Activated CD4-positive, alpha-beta T cell treated with anti-CD3 and anti-CD28 coated beads for 1 hour (primary cell): ENCODE measurements around the gene FAM228A.

Experiments
- DNase-seq: peaks from one replicate; pipeline ENCODE4 v3.0.0-alpha.2; 2020

FAM228A gene

DNA sequence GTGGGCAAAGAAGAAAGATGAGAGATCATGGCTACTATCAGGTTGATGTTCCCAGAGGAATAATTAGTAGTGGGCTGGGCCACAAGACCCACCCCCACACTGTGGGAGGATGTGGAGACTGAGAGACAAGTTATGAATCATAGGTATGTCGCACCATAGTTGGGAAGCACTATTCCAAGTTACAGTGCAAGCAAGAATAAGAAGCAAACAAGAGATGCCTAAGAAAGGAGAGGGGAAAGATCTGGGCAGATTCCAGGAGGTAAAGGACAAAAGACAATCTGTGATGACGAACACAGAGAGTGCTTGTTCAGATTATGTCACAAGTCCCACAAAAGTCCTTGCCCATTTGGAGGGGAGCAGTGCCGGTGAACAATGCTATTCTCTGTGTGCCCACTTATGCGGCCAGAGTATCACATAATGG lies 56.6 kb downstream of the FAM228A start:
- DNase-seq: no peak

DNA sequence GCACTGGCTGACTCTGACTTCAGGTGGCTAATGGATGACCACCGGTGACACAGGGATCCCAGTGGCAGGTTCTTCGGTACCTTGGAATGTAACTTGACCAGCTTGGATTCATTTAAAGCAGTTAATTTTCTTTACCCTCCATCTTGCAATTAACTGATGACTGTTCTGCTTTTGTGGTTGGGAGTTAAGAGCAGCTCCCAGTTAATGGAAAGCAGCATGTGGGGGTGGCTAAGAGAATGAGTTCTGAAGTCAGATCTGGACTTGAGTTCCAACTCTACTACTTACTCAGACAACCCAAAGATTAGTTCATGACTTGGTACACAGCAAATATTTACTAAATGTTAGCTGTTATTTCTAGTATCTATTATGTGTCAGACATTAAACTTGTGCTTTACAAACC lies 58.5 kb downstream of the FAM228A start:
- DNase-seq: no peak

DNA sequence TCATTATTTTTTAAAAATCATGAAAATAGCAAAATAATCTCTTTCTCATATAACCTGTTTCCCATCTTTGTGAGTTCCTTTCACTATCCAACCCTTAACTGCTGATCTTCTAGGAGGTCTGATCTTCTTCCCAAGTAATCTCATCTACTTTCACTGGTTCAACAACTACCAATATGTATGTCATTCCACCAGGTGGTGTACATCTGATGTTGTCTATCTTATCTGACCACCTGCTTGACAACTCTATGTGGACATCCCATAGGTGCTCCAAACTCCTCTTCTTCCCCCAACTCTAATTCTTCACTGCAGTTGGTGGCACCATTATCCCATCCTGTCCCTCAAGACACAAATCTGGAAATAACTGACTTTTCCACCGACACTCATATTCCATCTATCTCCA lies 62.5 kb downstream of the FAM228A start:
- DNase-seq: no peak

DNA sequence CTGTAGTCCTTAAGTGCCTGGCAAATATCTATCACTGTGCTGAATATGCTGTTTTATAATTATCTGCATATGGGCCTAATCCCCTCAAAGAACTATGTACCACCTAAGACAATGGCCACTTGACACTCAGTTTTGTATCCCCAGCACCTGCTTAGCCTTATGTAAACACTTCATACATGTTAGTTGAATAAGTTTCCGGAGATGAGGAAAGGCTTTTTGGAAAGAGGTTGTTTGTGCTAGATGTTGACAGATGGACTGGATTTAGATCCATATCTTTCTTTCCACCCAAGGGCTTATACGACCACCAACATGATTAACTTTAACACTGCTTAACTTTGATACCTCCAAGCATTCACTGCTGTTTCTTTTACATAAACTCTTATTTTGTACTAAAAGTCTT lies 63.3 kb downstream of the FAM228A start:
- DNase-seq: no peak

DNA sequence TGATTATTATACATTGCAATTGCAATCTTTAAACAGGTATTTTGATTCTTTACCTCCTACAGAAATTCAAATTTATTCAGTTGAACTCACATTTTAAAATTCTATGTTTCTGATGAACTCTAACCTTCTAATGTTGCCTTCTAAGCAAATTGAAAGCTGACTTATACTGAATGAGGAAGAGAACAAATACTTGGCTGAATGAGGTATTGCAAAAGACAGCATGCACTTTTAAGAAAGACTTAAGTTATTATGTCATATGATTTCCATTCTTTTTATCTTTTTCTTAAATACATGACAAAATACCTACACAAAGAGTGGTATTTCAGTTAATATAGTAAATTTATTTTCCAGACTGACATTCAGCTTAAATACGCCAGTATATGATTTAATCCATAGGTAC lies 64.7 kb downstream of the FAM228A start:
- no peak for DNase-seq
